Prostate gland (tissue), 1 donor: ENCODE measurements around the gene TBX3.

Source experiments
- POLR2A ChIP-seq: fragments of 450-650 bp; IDR thresholded peaks from one replicate; pipeline ENCODE4 v1.6.1; 2016; ENCODE audit warnings: antibody characterized with exemption, mild to moderate bottlenecking
- POLR2AphosphoS5 ChIP-seq: sonication (generic); formaldehyde crosslinking; IDR thresholded peaks from one replicate; pipeline ENCODE4 v1.6.1; 2017; ENCODE audit warnings: antibody characterized with exemption

DNA sequence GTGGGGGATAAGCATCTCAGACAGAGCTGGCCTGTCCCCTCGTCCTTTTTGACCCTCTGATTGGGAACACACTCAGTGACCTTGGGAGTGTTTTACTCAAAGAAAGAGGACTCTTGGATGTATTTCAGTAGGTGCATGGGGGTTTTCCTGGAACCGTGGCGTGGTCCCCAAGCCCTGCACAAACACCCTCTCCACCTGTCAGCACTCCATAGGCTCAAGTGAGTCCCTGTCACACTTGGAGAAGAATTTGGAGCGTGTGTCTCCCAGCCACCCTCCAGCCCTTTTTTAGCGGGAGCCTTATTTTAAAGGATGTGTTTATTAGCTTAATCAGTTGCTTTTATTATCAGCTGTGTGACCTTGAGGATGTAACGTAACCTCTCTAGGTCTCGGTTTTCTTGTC lies 37.3 kb upstream of the TBX3 start:
- TF ChIP-seq POLR2A (no peak), POLR2AphosphoS5 (no peak)
